GM12878 (cell line): ENCODE results near the gene CCDC117. TPM values are rescaled to one million over a fixed set of nuclear protein-coding genes. Genes with fewer than 3 reads are reported as not detected.
A peak's percentile ranks its signal among the peaks of the same experiment; 100 is the strongest.

ENCODE experiments used
- CBX3 ChIP-seq: fragments of 200-600 bp; sonication (generic); IDR thresholded peaks from 2 replicates; pipeline ENCODE4 v1.6.1; 2016; ENCODE audit warnings: low read depth, borderline replicate concordance
- CEBPB ChIP-seq, 2 experiments: fragments of 150-350 bp in 1 of 2; IDR thresholded peaks; 2 replicates each; pipeline ENCODE4 v1.6.1; 2012 to 2014; ENCODE audit warnings: low read depth in 2 of 2, low read length in 2 of 2, borderline replicate concordance in 1 of 2, inconsistent platforms in 1 of 2
- CHD1 ChIP-seq: IDR thresholded peaks from 2 replicates; pipeline ENCODE4 v1.6.1; 2012; ENCODE audit warnings: low read depth, low read length, improper control_type of control experiment
- ETV6 ChIP-seq, 2 experiments: fragments of 450-650 bp in 1 of 2; IDR thresholded peaks in 1 of 2; conservative IDR thresholded peaks in 1 of 2; 2 replicates each; pipeline ENCODE4 v1.6.1; 2014; ENCODE audit warnings: antibody characterized with exemption in 1 of 2, borderline replicate concordance in 1 of 2, low read depth in 1 of 2, mild to moderate bottlenecking in 1 of 2, moderate library complexity in 1 of 2
- HSF1 ChIP-seq: fragments of 150-350 bp; IDR thresholded peaks from 2 replicates; pipeline ENCODE4 v1.6.1; 2014; ENCODE audit warnings: mild to moderate bottlenecking, low read depth, low read length
- JUNB ChIP-seq: IDR thresholded peaks from 2 replicates; pipeline ENCODE4 v1.6.1; 2016; ENCODE audit warnings: antibody characterized with exemption, mild to moderate bottlenecking
- JUND ChIP-seq: IDR thresholded peaks from 2 replicates; pipeline ENCODE4 v1.6.1; 2012; ENCODE audit warnings: low read depth, mild to moderate bottlenecking, low read length, improper control_type of control experiment, moderate library complexity
- KLF5 ChIP-seq: fragments of 450-650 bp; IDR thresholded peaks from 2 replicates; pipeline ENCODE4 v1.6.1; 2014; ENCODE audit warnings: mild to moderate bottlenecking; ENCODE audit not compliant: partially characterized antibody
- MEF2B ChIP-seq: fragments of 450-650 bp; IDR thresholded peaks from 2 replicates; pipeline ENCODE4 v1.6.1; 2018; ENCODE audit warnings: mild to moderate bottlenecking, moderate library complexity; ENCODE audit not compliant: partially characterized antibody, poor library complexity, severe bottlenecking
- NFIC ChIP-seq: IDR thresholded peaks from 2 replicates; pipeline ENCODE4 v1.6.1; 2012; ENCODE audit warnings: low read depth, mild to moderate bottlenecking, inconsistent platforms, low read length, moderate library complexity
- NFXL1 ChIP-seq: fragments of 450-650 bp; IDR thresholded peaks from 2 replicates; pipeline ENCODE4 v1.6.1; 2017; ENCODE audit warnings: antibody characterized with exemption, mild to moderate bottlenecking, borderline replicate concordance
- NR2F1 ChIP-seq: fragments of 450-650 bp; conservative IDR thresholded peaks from 2 replicates; pipeline ENCODE4 v1.6.1; 2017; ENCODE audit warnings: mild to moderate bottlenecking
- PBX3 ChIP-seq: IDR thresholded peaks from 2 replicates; pipeline ENCODE4 v1.6.1; 2011; ENCODE audit warnings: mild to moderate bottlenecking, low read depth, low read length, moderate library complexity; ENCODE audit not compliant: insufficient replicate concordance
- PKNOX1 ChIP-seq: fragments of 450-650 bp; IDR thresholded peaks from 2 replicates; pipeline ENCODE4 v1.6.1; 2016; ENCODE audit warnings: mild to moderate bottlenecking
- POLR2A ChIP-seq: IDR thresholded peaks from 2 replicates; pipeline ENCODE4 v1.6.1; 2011; ENCODE audit warnings: low read depth, mild to moderate bottlenecking, low read length
- PRDM15 ChIP-seq: fragments of 450-650 bp; formaldehyde crosslinking; IDR thresholded peaks from 2 replicates; pipeline ENCODE4 v1.4.0; 2020; ENCODE audit warnings: mild to moderate bottlenecking, moderate library complexity
- RUNX3 ChIP-seq: IDR thresholded peaks from 2 replicates; pipeline ENCODE4 v1.6.1; 2012; ENCODE audit warnings: low read length, inconsistent platforms
- SIN3A ChIP-seq: IDR thresholded peaks from 2 replicates; pipeline ENCODE4 v1.6.1; 2012; ENCODE audit warnings: low read depth, low read length, improper control_type of control experiment
- SIX5 ChIP-seq: IDR thresholded peaks from 2 replicates; pipeline ENCODE4 v1.6.1; 2011; ENCODE audit warnings: mild to moderate bottlenecking, low read depth, low read length, moderate library complexity; ENCODE audit not compliant: severe bottlenecking
- SPI1 ChIP-seq: IDR thresholded peaks from 2 replicates; pipeline ENCODE4 v1.6.1; 2011; ENCODE audit warnings: low read depth, mild to moderate bottlenecking, low read length, moderate library complexity, borderline replicate concordance; ENCODE audit not compliant: insufficient read depth
- STAT1 ChIP-seq: fragments of 450-650 bp; conservative IDR thresholded peaks from 2 replicates; pipeline ENCODE4 v1.6.1; 2014; ENCODE audit warnings: antibody characterized with exemption, mild to moderate bottlenecking
- SUZ12 ChIP-seq: fragments of 200-600 bp; sonication (generic); IDR thresholded peaks from one replicate; pipeline ENCODE4 v1.6.1; 2018; ENCODE audit warnings: antibody characterized with exemption, mild to moderate bottlenecking; ENCODE audit not compliant: unreplicated experiment
- TBL1XR1 ChIP-seq: IDR thresholded peaks from 2 replicates; pipeline ENCODE4 v1.6.1; 2012; ENCODE audit warnings: low read depth, low read length, improper control_type of control experiment
- TCF3 ChIP-seq: IDR thresholded peaks from 2 replicates; pipeline ENCODE4 v1.6.1; 2012; ENCODE audit warnings: low read depth, mild to moderate bottlenecking, low read length, borderline replicate concordance; ENCODE audit not compliant: insufficient read depth
- polyA plus RNA-seq, 11 experiments: library from polyadenylated mRNA; depleted of rRNA in 4 of 11; unstranded in 6 of 11; stranded (reverse) in 5 of 11; fragments of >200 nt; fragmentation: Nextera tagmentation in 4 of 11; fragmentation: Illumina TruSeq in 1 of 11; extraction: Ambion mirVana in 4 of 11; extraction: Trizol in 1 of 11; gene quantifications; 1 replicate in 1 of 11; 2 replicates in 10 of 11; pipeline versions ENCODE4 v1.2.1 to v1.2.3, GENCODE V29; 2011 to 2016; ENCODE audit warnings: inconsistent platforms in 2 of 11, missing spikeins in 2 of 11, low read depth in 1 of 11
- total RNA-seq, 4 experiments: library from RNA; depleted of rRNA in 3 of 4; stranded (reverse); fragments of >200 nt in 3 of 4; fragmentation: Illumina TruSeq in 1 of 4; extraction: Trizol in 1 of 4; gene quantifications; 2 replicates each; pipeline versions ENCODE4 v1.2.1 to v1.2.3, GENCODE V29; 2013 to 2021

The CCDC117 gene
- total and polyA plus RNA-seq, 10 of the 15 experiments (the other 5 are each of a cell fraction or from before 2014, with no cell fraction given), result 6.3 to 32.2 (median 20.6) TPM

GRCh38 chr22:28741200-28741784 lies 31.2 kb upstream of the CCDC117 start (continued):
- no peak for TF ChIP-seq HSF1
- TF ChIP-seq CEBPB (IDR thresholded peaks at IDR 0.05; ENCODE audit: borderline replicate concordance in 1 of 2, low read depth in 2 of 2, low read length in 2 of 2), result no peak
- 0 out of 2 replicates have a peak, but pooled peaks have one; percentile 13 for TF ChIP-seq NR2F1
- TF ChIP-seq PRDM15, result no peak
- TF ChIP-seq KLF5, result no peak
- TF ChIP-seq POLR2A, result no peak
- no peak for TF ChIP-seq TBL1XR1
- TF ChIP-seq NFXL1, result no peak
- TF ChIP-seq SIX5, result no peak
- peak; percentile 92 for TF ChIP-seq JUNB
- no peak for TF ChIP-seq SUZ12
- 0 out of 4 replicates have a peak, but pooled peaks of 1 of the 2 experiments have one; percentile 35 for TF ChIP-seq ETV6 (conservative IDR thresholded peaks at IDR 0.05 in 1 of 2, IDR thresholded peaks at IDR 0.05 in 1 of 2; ENCODE audit: borderline replicate concordance in 1 of 2, low read depth in 1 of 2)
- no peak for TF ChIP-seq CHD1
- TF ChIP-seq SIN3A, result no peak
- no peak; the same call in 1 of the 2 replicates for TF ChIP-seq STAT1
- TF ChIP-seq NFIC, result no peak
- no peak for TF ChIP-seq CBX3
- TF ChIP-seq RUNX3, result peak; percentile 85
- TF ChIP-seq PBX3, result no peak
- TF ChIP-seq TCF3, result peak; percentile 42; the same call in 1 of the 2 replicates
- TF ChIP-seq PKNOX1, result no peak
- peak; percentile 57 for TF ChIP-seq SPI1
- TF ChIP-seq JUND, result peak; percentile 87
- peak; percentile 14 for TF ChIP-seq MEF2B
